Coronary artery (tissue), 2 donors: ENCODE results near the gene MT1F.
A peak's percentile ranks its signal among the peaks of the same experiment; 100 is the strongest.

Experiments
- DNase-seq: peaks from one replicate; pipeline ENCODE4 v3.0.0-alpha.2; 2017; ENCODE audit warnings: low spot score
- H3K27ac ChIP-seq, 2 donors: fragments of 200-600 bp; sonication (generic); one replicate each; pipeline ENCODE4 v1.5.1; 2016 to 2019
- H3K4me3 ChIP-seq: fragments of 200-600 bp; sonication (generic); 2 replicates; pipeline ENCODE4 v1.5.1; 2016; ENCODE audit warnings: mild to moderate bottlenecking, moderate library complexity
- TF ChIP-seq, protein P1 (sequence below): fragments of 200-600 bp; sonication (generic); IDR thresholded peaks from one replicate; pipeline ENCODE4 v1.5.1; 2019; ENCODE audit warnings: antibody characterized with exemption

The MT1F gene

DNA sequence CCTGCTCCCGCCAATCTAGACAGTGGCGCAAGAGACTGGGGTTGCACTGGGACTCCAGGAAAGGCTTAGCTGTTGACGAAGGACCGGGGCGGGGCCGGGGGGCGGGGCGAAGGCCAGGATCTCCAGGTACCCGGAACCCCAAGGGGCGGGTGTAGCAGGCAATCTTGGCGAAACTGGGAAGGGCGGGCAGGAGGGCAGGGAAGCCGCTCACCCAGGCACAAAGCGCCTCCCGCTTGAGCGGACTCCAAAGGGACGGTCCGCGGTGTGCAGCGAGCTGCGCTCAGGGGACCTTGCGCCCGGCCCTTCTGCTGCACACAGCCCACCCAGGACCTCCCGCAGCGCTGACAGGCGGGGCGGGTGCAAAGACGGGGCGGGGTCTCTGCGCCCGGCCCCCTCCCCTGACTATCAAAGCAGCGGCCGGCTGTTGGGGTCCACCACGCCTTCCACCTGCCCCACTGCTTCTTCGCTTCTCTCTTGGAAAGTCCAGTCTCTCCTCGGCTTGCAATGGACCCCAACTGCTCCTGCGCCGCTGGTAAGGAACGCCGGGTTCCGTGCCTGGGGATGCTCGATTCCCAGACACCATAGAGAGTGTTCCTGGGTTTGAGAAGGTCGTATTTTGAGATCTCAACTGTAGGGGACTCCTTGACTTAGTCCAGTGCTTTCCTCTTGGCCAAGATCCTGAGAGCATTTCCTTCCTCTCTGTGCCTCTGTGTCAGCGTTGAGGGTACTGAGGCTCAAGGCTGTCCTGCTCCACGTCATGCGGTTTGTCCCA is at the start of gene MT1F:
TSS of gene MT1F (plus strand) at position 405 of the 772 bp plus-strand sequence. CDS start at position 505, 100 bp downstream.
- TF ChIP-seq, protein P1, sequence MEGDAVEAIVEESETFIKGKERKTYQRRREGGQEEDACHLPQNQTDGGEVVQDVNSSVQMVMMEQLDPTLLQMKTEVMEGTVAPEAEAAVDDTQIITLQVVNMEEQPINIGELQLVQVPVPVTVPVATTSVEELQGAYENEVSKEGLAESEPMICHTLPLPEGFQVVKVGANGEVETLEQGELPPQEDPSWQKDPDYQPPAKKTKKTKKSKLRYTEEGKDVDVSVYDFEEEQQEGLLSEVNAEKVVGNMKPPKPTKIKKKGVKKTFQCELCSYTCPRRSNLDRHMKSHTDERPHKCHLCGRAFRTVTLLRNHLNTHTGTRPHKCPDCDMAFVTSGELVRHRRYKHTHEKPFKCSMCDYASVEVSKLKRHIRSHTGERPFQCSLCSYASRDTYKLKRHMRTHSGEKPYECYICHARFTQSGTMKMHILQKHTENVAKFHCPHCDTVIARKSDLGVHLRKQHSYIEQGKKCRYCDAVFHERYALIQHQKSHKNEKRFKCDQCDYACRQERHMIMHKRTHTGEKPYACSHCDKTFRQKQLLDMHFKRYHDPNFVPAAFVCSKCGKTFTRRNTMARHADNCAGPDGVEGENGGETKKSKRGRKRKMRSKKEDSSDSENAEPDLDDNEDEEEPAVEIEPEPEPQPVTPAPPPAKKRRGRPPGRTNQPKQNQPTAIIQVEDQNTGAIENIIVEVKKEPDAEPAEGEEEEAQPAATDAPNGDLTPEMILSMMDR = no peak
- Histone ChIP-seq H3K4me3 (peak within 1 kb of the TSS; percentile 74), H3K27ac (peak within 1 kb of the TSS; percentile 56 to 57)
- peak; percentile 83 for DNase-seq

DNA sequence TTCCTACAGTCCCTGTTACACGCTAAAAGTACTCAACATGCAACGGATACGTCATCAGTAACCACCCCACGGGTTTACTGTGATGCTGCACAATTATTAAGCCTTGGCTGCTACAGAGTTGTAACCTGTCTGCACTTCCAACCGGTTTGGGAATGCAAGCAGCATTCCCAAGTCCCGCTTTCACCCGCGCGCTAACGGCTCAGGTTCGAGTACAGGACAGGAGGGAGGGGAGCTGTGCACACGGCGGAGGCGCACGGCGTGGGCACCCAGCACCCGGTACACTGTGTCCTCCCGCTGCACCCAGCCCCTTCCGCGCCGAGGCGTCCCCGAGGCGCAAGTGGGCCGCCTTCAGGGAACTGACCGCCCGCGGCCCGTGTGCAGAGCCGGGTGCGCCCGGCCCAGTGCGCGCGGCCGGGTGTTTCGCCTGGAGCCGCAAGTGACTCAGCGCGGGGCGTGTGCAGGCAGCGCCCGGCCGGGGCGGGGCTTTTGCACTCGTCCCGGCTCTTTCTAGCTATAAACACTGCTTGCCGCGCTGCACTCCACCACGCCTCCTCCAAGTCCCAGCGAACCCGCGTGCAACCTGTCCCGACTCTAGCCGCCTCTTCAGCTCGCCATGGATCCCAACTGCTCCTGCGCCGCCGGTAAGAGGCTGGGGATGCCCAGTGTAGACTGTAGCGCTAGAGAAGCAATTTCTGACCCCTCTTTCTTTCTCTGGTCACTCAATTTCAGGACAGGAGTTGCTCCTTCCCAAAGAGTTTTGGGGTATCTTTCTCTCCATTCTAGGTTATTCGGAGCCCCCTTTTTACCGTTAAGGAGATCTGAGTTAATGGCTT is 49.5 kb upstream of the MT1F start, which contains the start of gene MT2A:
TSS of gene MT2A (plus strand) at position 542 of the 833 bp plus-strand sequence. CDS start at position 614, 72 bp downstream.
- TF ChIP-seq, protein P1 = no peak
- DNase-seq = peak; percentile 97
- Histone ChIP-seq H3K27ac (peak within 1 kb of the TSS; percentile 91 to 93), H3K4me3 (peak within 1 kb of the TSS; percentile 82)

DNA sequence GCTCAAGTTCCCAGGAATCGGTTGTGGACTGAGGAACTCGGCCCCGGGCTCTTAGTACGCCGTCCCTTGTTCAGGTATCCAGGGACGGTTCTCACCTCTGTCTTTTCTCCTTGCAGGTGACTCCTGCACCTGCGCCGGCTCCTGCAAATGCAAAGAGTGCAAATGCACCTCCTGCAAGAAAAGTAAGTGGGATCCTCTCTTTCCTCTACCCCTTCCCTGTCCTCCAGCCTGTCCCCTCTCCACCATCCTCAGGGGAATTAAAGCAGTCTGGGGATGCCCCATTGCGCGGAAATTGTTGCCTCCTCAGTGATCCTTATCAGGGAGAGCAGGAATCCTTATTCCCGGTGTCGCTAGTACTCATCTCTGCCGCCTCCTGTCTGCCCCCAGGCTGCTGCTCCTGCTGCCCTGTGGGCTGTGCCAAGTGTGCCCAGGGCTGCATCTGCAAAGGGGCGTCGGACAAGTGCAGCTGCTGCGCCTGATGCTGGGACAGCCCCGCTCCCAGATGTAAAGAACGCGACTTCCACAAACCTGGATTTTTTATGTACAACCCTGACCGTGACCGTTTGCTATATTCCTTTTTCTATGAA is 48.8 kb upstream of the MT1F start:
- no peak for DNase-seq
- TF ChIP-seq, protein P1 = no peak

DNA sequence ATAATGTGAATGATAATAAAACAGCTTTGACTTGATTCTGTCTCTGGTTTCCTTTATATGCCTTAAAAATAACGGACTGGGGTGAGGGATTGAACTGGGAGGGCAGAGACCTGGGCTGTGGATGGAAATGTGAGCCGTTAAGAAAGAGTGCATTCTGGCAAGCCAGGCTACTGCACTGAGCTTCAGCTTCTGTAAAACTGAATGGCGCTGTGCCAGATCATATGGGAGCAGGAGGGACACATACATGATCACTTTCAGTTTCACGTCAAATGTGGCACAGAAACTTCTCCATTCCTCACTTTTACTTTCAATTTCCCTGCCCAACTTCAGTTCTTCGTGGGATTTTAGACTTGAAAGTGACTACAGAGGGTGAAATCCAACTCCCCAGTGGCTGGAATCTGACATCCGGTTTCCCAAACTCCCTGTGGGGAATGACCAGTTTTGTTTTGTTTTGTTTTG is 48.3 kb upstream of the MT1F start:
- TF ChIP-seq, protein P1 = no peak
- Histone ChIP-seq H3K4me3 (peak overlapping the region; percentile 82), H3K27ac (peak overlapping the region; percentile 91 to 93)
- DNase-seq = no peak

More for the DNA sequence above, 48.8 kb upstream of the MT1F start:
- H3K27ac ChIP-seq = peak overlapping the region; percentile 91 to 93
- peak overlapping the region; percentile 82 for H3K4me3 ChIP-seq

DNA sequence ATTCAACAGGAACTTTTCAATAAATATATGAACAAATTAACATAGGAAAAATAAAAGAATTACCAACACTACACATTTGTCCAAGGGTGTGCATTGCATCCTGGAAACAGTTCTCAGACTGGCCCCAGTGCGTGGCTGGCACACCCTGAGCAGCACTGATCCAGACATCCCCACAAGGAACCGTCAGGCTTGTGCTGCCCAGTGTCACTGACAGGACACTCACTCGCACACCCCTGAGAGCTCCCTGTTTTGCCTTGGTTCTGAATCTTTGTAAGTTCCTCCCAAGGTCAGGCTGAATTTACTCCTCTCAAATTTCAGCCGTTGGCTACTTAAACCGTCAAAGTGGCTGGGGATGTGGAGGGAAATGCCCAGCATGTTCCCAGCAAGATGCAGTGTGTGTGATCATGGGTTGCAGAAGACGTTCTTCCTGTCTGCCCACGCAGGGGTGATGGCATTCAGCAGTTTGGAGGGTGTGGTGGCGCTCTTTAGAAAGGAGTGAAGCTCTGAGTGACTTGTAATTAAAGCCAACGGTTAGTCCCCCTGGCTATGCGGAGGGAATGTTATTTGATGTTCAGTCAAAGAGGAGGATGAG is 47.6 kb upstream of the MT1F start:
- TF ChIP-seq, protein P1 = no peak
- H3K27ac ChIP-seq = peak overlapping the region; percentile 91 to 93
- DNase-seq = peak; percentile 89
- peak overlapping the region; percentile 82 for H3K4me3 ChIP-seq

DNA sequence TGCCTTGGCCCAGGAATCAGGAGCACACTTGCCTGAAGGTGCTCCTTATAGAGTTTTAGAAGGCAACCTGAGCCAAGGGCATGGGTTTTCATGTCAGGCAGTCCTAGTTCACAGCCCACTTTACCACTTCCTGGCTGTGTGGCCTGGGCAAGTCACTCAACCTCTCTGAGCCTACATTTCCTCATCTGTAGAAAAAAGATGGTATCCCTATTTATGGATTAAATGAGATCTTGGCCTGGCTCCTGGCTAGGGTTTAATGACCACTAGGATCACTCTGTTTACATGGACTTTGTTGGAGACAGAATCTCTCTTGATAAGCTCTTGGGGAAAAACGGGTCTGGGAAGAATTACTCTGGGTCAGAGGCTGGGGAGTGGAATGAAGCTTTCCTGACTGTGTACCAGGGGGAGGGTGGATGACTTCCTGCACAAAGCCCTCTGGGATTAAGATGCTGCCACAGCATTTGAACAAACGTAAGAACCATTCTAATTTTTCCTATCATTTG is 47.1 kb upstream of the MT1F start:
- peak overlapping the region; percentile 82 for H3K4me3 ChIP-seq
- TF ChIP-seq, protein P1 = no peak
- peak; percentile 76 for DNase-seq

More for the DNA sequence above, 47.1 kb upstream of the MT1F start:
- peak overlapping the region; percentile 91 to 93 for H3K27ac ChIP-seq
